ENCODE results near the gene TCEA2. TPM values are rescaled to one million over a fixed set of nuclear protein-coding genes. Genes with fewer than 3 reads are reported as not detected.
A peak's percentile ranks its signal among the peaks of the same experiment; 100 is the strongest.

The TCEA2 gene
- total and polyA plus RNA-seq, 2 of the 13 experiments (the other 11 are each of a cell fraction or from before 2014, with no cell fraction given): 28.1 to 33.7 TPM

DNA sequence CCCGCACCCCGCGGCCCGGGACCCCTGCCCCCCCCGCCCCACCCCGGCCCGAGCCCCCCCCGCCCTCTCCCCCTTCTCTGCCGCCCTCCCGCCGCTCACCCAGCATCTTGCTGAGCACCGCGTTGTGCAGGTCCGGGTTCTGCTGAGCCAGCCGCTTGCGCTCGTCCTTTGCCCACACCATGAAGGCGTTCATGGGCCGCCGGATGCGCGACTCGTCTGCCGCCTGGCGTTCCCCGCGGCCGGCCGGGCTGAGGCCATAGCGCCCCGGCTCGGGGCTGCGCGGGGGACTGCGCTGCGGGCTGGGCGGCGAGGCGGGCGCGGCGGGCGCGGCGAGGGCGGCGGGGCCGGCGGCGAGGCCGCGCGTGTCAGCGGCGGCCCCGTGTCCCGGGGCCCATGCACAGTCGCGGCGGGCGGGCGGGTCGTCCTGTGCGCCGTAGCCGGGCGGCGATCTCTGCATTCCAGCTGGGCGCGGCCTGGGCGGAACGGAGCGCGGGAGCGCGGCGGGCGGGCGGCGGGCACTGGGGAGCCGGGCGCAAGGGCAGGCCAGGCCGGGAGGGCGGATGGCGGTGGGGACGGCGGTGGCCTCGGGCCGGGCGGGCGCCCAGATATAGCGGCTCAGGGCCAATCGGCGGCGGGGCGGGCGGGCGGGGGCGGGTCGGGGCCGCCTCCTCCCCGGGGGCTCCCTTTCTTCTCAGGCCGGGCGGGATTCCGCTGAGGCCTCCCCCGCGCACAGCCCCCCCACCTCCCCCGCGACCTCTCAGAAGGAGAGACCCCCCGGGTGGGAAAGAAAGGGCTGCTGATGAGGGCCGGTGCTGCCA lies 13.7 kb upstream of the TCEA2 start, which contains the start of gene SOX18 (continued):
- TF ChIP-seq, protein P1, sequence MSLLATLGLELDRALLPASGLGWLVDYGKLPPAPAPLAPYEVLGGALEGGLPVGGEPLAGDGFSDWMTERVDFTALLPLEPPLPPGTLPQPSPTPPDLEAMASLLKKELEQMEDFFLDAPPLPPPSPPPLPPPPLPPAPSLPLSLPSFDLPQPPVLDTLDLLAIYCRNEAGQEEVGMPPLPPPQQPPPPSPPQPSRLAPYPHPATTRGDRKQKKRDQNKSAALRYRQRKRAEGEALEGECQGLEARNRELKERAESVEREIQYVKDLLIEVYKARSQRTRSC (CRISPR knock-in tag; IDR thresholded peaks at IDR 0.05; ENCODE audit: low read depth): no peak; the same call in 1 of the 2 replicates
- TF ChIP-seq HMG20A (CRISPR knock-in tag; IDR thresholded peaks at IDR 0.05; ENCODE audit: borderline replicate concordance): no peak
- TF ChIP-seq NFRKB (IDR thresholded peaks at IDR 0.05): no peak
- TF ChIP-seq ZNF563 (CRISPR knock-in tag; IDR thresholded peaks at IDR 0.05): no peak
- peak; percentile 27 to 29; a peak in 1 of 4 replicates for TF ChIP-seq MAFK (conservative IDR thresholded peaks at IDR 0.05 in 1 of 2, IDR thresholded peaks at IDR 0.05 in 1 of 2; ENCODE audit: low read length in 2 of 2)
- no peak for TF ChIP-seq NFIB (CRISPR knock-in tag; IDR thresholded peaks at IDR 0.05; ENCODE audit: borderline replicate concordance)
- TF ChIP-seq ZFX (CRISPR knock-in tag; IDR thresholded peaks at IDR 0.05; ENCODE audit: low read depth): no peak
- TF ChIP-seq ZSCAN22 (CRISPR knock-in tag; IDR thresholded peaks at IDR 0.05): no peak
- 0 out of 2 replicates have a peak, but pooled peaks have one; percentile 47 for TF ChIP-seq DNMT1 (CRISPR knock-in tag; IDR thresholded peaks at IDR 0.05)
- TF ChIP-seq, protein P2, sequence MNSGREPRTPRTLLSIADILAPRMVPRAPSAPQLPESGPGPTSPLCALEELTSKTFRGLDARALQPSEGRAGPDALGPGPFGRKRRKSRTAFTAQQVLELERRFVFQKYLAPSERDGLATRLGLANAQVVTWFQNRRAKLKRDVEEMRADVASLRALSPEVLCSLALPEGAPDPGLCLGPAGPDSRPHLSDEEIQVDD (CRISPR knock-in tag; IDR thresholded peaks at IDR 0.05; ENCODE audit: borderline replicate concordance): no peak
- peak; percentile 57; the same call in 1 of the 2 replicates for TF ChIP-seq SP4 (CRISPR knock-in tag; IDR thresholded peaks at IDR 0.05)
- TF ChIP-seq MED13 (CRISPR knock-in tag; IDR thresholded peaks at IDR 0.05): no peak
- 0 out of 2 replicates have a peak, but pooled peaks have one; percentile 13 for TF ChIP-seq ZNF776 (CRISPR knock-in tag; IDR thresholded peaks at IDR 0.05)
- peak; percentile 67 for TF ChIP-seq PHF5A (CRISPR knock-in tag; IDR thresholded peaks at IDR 0.05; ENCODE audit: low read depth, unreplicated experiment)
- TF ChIP-seq HIVEP1 (CRISPR knock-in tag; IDR thresholded peaks at IDR 0.05): no peak
- TF ChIP-seq, protein P3, sequence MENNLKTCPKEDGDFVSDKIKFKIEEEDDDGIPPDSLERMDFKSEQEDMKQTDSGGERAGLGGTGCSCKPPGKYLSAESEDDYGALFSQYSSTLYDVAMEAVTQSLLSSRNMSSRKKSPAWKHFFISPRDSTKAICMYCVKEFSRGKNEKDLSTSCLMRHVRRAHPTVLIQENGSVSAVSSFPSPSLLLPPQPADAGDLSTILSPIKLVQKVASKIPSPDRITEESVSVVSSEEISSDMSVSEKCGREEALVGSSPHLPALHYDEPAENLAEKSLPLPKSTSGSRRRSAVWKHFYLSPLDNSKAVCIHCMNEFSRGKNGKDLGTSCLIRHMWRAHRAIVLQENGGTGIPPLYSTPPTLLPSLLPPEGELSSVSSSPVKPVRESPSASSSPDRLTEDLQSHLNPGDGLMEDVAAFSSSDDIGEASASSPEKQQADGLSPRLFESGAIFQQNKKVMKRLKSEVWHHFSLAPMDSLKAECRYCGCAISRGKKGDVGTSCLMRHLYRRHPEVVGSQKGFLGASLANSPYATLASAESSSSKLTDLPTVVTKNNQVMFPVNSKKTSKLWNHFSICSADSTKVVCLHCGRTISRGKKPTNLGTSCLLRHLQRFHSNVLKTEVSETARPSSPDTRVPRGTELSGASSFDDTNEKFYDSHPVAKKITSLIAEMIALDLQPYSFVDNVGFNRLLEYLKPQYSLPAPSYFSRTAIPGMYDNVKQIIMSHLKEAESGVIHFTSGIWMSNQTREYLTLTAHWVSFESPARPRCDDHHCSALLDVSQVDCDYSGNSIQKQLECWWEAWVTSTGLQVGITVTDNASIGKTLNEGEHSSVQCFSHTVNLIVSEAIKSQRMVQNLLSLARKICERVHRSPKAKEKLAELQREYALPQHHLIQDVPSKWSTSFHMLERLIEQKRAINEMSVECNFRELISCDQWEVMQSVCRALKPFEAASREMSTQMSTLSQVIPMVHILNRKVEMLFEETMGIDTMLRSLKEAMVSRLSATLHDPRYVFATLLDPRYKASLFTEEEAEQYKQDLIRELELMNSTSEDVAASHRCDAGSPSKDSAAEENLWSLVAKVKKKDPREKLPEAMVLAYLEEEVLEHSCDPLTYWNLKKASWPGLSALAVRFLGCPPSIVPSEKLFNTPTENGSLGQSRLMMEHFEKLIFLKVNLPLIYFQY (CRISPR knock-in tag; IDR thresholded peaks at IDR 0.05; ENCODE audit: borderline replicate concordance): no peak
- no peak for TF ChIP-seq ZFP36L2 (CRISPR knock-in tag; IDR thresholded peaks at IDR 0.05)
- TF ChIP-seq MAFF (IDR thresholded peaks at IDR 0.05; ENCODE audit: low read depth, low read length): peak; percentile 17; the same call in 1 of the 2 replicates
- no peak for TF ChIP-seq ZNF354B (CRISPR knock-in tag; IDR thresholded peaks at IDR 0.05)
- TF ChIP-seq, protein P4, sequence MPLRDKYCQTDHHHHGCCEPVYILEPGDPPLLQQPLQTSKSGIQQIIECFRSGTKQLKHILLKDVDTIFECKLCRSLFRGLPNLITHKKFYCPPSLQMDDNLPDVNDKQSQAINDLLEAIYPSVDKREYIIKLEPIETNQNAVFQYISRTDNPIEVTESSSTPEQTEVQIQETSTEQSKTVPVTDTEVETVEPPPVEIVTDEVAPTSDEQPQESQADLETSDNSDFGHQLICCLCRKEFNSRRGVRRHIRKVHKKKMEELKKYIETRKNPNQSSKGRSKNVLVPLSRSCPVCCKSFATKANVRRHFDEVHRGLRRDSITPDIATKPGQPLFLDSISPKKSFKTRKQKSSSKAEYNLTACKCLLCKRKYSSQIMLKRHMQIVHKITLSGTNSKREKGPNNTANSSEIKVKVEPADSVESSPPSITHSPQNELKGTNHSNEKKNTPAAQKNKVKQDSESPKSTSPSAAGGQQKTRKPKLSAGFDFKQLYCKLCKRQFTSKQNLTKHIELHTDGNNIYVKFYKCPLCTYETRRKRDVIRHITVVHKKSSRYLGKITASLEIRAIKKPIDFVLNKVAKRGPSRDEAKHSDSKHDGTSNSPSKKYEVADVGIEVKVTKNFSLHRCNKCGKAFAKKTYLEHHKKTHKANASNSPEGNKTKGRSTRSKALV (CRISPR knock-in tag; IDR thresholded peaks at IDR 0.05): no peak
- TF ChIP-seq ZNF747 (CRISPR knock-in tag; IDR thresholded peaks at IDR 0.05; ENCODE audit: borderline replicate concordance): no peak
- TF ChIP-seq ZNF564 (CRISPR knock-in tag; IDR thresholded peaks at IDR 0.05): 0 out of 2 replicates have a peak, but pooled peaks have one; percentile 16
- peak; percentile 59 for TF ChIP-seq POLR2AphosphoS5 (IDR thresholded peaks at IDR 0.05; ENCODE audit: low read depth, low read length)
- 0 out of 2 replicates have a peak, but pooled peaks have one; percentile 68 for TF ChIP-seq PAX8 (CRISPR knock-in tag; IDR thresholded peaks at IDR 0.05; ENCODE audit: borderline replicate concordance)
